ENCODE measurements around the gene RTL10.

DNA sequence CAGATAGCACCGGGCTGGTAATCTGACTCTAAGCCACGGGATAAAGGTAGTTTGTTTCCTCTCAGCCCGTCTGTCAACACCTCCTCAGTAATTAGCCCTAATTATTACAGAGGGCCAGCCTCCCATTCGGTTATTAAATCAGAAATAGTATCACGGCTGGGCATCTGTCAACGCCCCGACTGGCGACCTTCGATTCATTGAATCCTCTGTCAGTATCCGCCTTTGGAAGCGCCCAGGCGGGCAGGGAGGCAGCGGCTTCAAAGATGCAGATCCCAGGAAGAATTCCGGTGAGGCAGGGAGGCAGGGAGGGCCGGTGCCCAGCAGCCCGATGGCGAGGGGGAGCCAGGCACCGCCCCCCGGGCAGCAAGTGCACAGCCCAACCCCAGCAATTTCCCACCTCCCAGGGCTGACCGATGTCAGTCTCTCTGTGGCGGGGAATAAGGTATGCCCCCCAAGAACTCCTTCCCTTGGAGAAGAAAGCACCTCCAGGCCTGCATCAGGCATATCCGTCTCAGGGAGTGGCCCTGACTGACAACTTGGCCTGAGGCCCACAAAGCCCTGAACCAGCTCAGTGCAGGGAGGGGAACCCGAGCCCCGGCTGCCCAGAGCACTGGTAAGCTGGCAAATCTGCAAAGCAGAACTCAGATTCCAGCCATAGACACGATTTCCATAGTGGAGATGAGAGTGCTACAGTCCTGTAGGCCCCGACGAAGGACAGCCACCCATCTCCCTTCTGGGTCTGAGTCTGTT lies 11.4 kb downstream of the RTL10 start:
- TF ChIP-seq CTCF (IDR thresholded peaks at IDR 0.05) (no peak), POLR2A (IDR thresholded peaks at IDR 0.05) (no peak)
